Endometrial microvascular endothelial cells (primary cell): ENCODE measurements around the gene GID4. TPM values are rescaled to one million over a fixed set of nuclear protein-coding genes. Genes with fewer than 3 reads are reported as not detected.

ENCODE experiments used
- in situ Hi-C: cut with HindIII; loops from 2 replicates; pipeline ENCODE4 v1.10.0; 2017; ENCODE audit warnings: low sequenced_read_pairs, low pct_unique_long_range_greater_than_20kb; ENCODE audit errors: inconsistent ontology term
- total RNA-seq: library from RNA; depleted of rRNA; stranded (reverse); fragments of >200 nt; gene quantifications from one replicate; pipeline ENCODE4 v1.2.3, GENCODE V29; 2015; ENCODE audit errors: inconsistent ontology term

GID4 gene
- total RNA-seq, 1 donor from 2014 or later: 9.5 TPM

GRCh38 chr17:18079543-18079942 lies 40.3 kb downstream of the GID4 start:
- in situ Hi-C loops: no loop called here

- in situ Hi-C loops: no loop called here
These were observed 45.0 kb downstream of the GID4 start for GRCh38 chr17:18084256-18084655.

- in situ Hi-C loops: no loop called here
These were observed 48.6 kb downstream of the GID4 start, which contains the start of gene DRG2 for GRCh38 chr17:18087610-18088491. TSS of gene DRG2 (plus strand) at chr17:18087948. CDS start at chr17:18088024, 76 bp downstream.

- in situ Hi-C loops: no loop called here
These were observed 50.4 kb downstream of the GID4 start for GRCh38 chr17:18089613-18090012.

GRCh38 chr17:18093616-18094408 lies 54.6 kb downstream of the GID4 start:
- in situ Hi-C loops: no loop called here

GRCh38 chr17:18094409-18094807 lies 55.2 kb downstream of the GID4 start:
- in situ Hi-C loops: no loop called here

GRCh38 chr17:18099516-18099915 lies 60.3 kb downstream of the GID4 start:
- in situ Hi-C loops: no loop called here

GRCh38 chr17:18100616-18101015 lies 61.4 kb downstream of the GID4 start:
- in situ Hi-C loops: no loop called here

- in situ Hi-C loops: no loop called here
These were observed 62.6 kb downstream of the GID4 start for GRCh38 chr17:18101828-18102227.

- in situ Hi-C loops: no loop called here
These were observed 63.4 kb downstream of the GID4 start for GRCh38 chr17:18102640-18103039.

GRCh38 chr17:18105027-18105426 lies 65.8 kb downstream of the GID4 start:
- in situ Hi-C loops: no loop called here

GRCh38 chr17:18105595-18105994 lies 66.4 kb downstream of the GID4 start:
- in situ Hi-C loops: no loop called here

- in situ Hi-C loops: no loop called here
These were observed 67.0 kb downstream of the GID4 start for GRCh38 chr17:18106211-18106610.

GRCh38 chr17:18107061-18107790 lies 68.0 kb downstream of the GID4 start:
- in situ Hi-C loops: no loop called here

- in situ Hi-C loops: no loop called here
These were observed 68.8 kb downstream of the GID4 start for GRCh38 chr17:18107971-18108370.

GRCh38 chr17:18108401-18109312 lies 69.4 kb downstream of the GID4 start, which contains the start of gene MYO15A:
TSS of gene MYO15A (plus strand) at chr17:18108756. CDS start at chr17:18118801, 10,045 bp downstream.
- in situ Hi-C loops: no loop called here

- in situ Hi-C loops: no loop called here
These were observed 70.8 kb downstream of the GID4 start for GRCh38 chr17:18109935-18110485.

- in situ Hi-C loops: no loop called here
These were observed 71.5 kb downstream of the GID4 start for GRCh38 chr17:18110636-18111145.
